PC-3 (cell line): Measurements from ENCODE around the gene RRAS. TPM values are rescaled to one million over a fixed set of nuclear protein-coding genes. Genes with fewer than 3 reads are reported as not detected.

ENCODE experiments used
- ATAC-seq: fragments of 200-7000 bp; cut with Tn5 transposase; 2 replicates; pipeline ENCODE4 v1.9.1; 2020; ENCODE audit warnings: mild to moderate bottlenecking, moderate library complexity
- BruUV-seq: library from RNA; stranded (reverse); fragments of 400-500 nt; replicated peaks from 2 replicates; lab custom pipeline; 2021; lab: Mats Ljungman, UMichigan
- CTCF ChIA-PET: fragments of 300-600 bp; sonication (Branson Sonifier 250); formaldehyde crosslinking; loops from one replicate; lab custom pipeline; 2022; ENCODE audit warnings: antibody characterized with exemption; lab: Charles Lee
- POLR2A ChIA-PET: fragments of 300-600 bp; sonication (Branson Sonifier 250); formaldehyde crosslinking; loops from one replicate; lab custom pipeline; 2022; ENCODE audit warnings: antibody characterized with exemption; ENCODE audit not compliant: unreplicated experiment; lab: Charles Lee
- DNase-seq: peaks from one replicate; pipeline ENCODE4 v3.0.0-alpha.2; 2015
- H2AFZ ChIP-seq: fragments of 300-600 bp; sonication (generic); 2 replicates; pipeline ENCODE4 v1.6.0; 2016; ENCODE audit warnings: antibody characterized with exemption, low read length
- H3F3A ChIP-seq: fragments of 300-600 bp; sonication (generic); one replicate; pipeline ENCODE4 v1.6.0; 2017; ENCODE audit warnings: antibody characterized with exemption, low read length, control low read depth, mild to moderate bottlenecking; ENCODE audit not compliant: unreplicated experiment
- H3K27ac ChIP-seq: fragments of 300-600 bp; sonication (generic); 2 replicates; pipeline ENCODE4 v1.5.1; 2016; ENCODE audit warnings: mild to moderate bottlenecking, low read length
- H3K27me3 ChIP-seq: fragments of 300-600 bp; sonication (generic); 2 replicates; pipeline ENCODE4 v1.6.1; 2016; ENCODE audit warnings: low read length, mixed read lengths
- H3K36me3 ChIP-seq: fragments of 300-600 bp; sonication (generic); 2 replicates; pipeline ENCODE4 v1.6.1; 2016; ENCODE audit warnings: low read depth, mixed run types, low read length, mixed read lengths
- H3K4me1 ChIP-seq: fragments of 300-600 bp; sonication (generic); 2 replicates; pipeline ENCODE4 v1.5.1; 2016; ENCODE audit warnings: low read length; ENCODE audit not compliant: insufficient read depth
- H3K4me2 ChIP-seq: fragments of 300-600 bp; sonication (generic); 2 replicates; pipeline ENCODE4 v1.6.0; 2016; ENCODE audit warnings: low read length
- H3K4me3 ChIP-seq: fragments of 300-600 bp; sonication (generic); 2 replicates; pipeline ENCODE4 v1.5.1; 2016; ENCODE audit warnings: mild to moderate bottlenecking, low read length, mixed read lengths
- H3K79me2 ChIP-seq: fragments of 300-600 bp; sonication (generic); 2 replicates; pipeline ENCODE4 v1.6.1; 2017; ENCODE audit warnings: low read length, mixed read lengths
- H3K9ac ChIP-seq: fragments of 300-600 bp; sonication (generic); 2 replicates; pipeline ENCODE4 v1.6.0; 2016; ENCODE audit warnings: mild to moderate bottlenecking, low read length
- H3K9me2 ChIP-seq: fragments of 300-600 bp; sonication (generic); replicated peaks from 2 replicates; pipeline ENCODE4 v1.6.1; 2016; ENCODE audit warnings: mixed run types, low read length, mixed read lengths
- H3K9me3 ChIP-seq: fragments of 300-600 bp; sonication (generic); 2 replicates; pipeline ENCODE4 v1.6.1; 2016; ENCODE audit warnings: low read length, mixed read lengths
- H4K20me1 ChIP-seq: fragments of 300-600 bp; sonication (generic); 2 replicates; pipeline ENCODE4 v1.6.1; 2016; ENCODE audit warnings: low read length, mixed read lengths
- CTCF ChIP-seq: fragments of 300-600 bp; sonication (generic); conservative IDR thresholded peaks from 2 replicates; pipeline ENCODE4 v1.5.1; 2017; ENCODE audit warnings: antibody characterized with exemption, low read depth, mild to moderate bottlenecking, low read length
- EZH2 ChIP-seq: fragments of 300-600 bp; sonication (generic); IDR thresholded peaks from one replicate; pipeline ENCODE4 v1.6.1; 2017; ENCODE audit warnings: antibody characterized with exemption, mild to moderate bottlenecking, low read length; ENCODE audit not compliant: unreplicated experiment
- EZH2phosphoT487 ChIP-seq: fragments of 300-600 bp; sonication (generic); IDR thresholded peaks from 2 replicates; pipeline ENCODE4 v1.6.1; 2018; ENCODE audit warnings: mild to moderate bottlenecking, antibody characterized with exemption, low read length, borderline replicate concordance
- intact Hi-C: fragments of 100-400 bp; cut with micrococcal nuclease; formaldehyde crosslinking; loops from 2 replicates; pipeline ENCODE4 v1.9.0; 2023
- total RNA-seq: library from RNA; depleted of rRNA; stranded (reverse); fragments of >200 nt; gene quantifications from 2 replicates; pipeline ENCODE4 v1.2.3, GENCODE V29; 2014

RRAS gene
- total RNA-seq, 1 experiment from 2014 or later = 32.0 TPM

DNA sequence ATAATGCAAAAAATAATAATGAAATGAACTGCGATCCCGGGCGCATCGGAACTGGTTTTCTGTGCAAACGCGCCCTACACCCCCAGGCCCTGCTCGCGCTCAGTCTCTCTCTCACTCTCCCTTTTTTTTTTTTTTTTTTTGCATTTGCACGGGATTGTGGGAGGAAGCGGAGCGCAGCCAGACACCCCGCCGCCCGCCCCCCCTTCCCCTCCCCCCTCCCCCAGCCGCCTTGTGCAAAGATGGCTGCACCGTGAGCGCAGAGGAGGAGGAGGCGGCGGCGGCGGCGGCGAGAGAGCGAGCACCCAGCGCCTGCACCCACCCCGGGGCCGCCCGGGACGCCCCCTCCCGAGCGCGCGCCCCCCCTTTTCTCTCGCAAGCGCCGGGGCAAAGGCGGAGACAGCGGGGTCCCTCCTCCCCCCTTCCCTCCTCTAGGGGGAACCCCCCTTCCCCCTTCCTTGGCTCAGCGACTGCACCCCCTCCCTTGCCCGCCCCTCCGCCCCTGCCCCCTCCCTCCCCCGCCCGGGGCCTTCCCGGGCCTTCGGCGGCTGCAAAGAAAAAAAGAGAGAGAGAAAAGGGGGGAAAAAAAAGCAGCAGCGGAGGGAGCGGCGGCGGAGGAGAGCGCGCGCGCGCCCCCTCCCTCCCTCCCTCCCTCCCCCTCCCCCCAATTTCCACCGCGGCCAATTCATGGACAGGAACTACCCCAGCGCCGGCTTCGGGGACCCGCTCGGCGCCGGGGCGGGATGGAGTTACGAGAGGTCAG lies 48.8 kb downstream of the RRAS start, which contains the start of gene PRR12:
Gene PRR12, plus strand, starts transcription at position 212 of the 760 bp plus-strand sequence. Its CDS starts 473 bp downstream, at position 685.
- H3K27ac ChIP-seq = peak within 1 kb of the TSS; percentile 87
- H3K27me3 ChIP-seq = no peaks in the 10 kb centered on the region
- ChIA-PET POLR2A (interaction anchor here (0.6 kb wide), 1 partner anchor 23 kb away, joined by 3 read pairs; no protein-coding TSS in a partner anchor), CTCF (interaction anchor here (0.6 kb wide), 2 partner anchors 23 to 45 kb away, joined by 3 to 9 read pairs; no protein-coding TSS in a partner anchor)
- no peaks in the 10 kb centered on the region for H3K9me2 ChIP-seq
- peak within 1 kb of the TSS; percentile 96 for H3K4me2 ChIP-seq
- intact Hi-C loops = loop anchor here (1.0 to 2.0 kb wide), 4 partner anchors 11 to 86 kb away; partner anchors contain the start of genes BCL2L12, IRF3, NOSIP and PRMT1
- H2AFZ ChIP-seq = peak within 1 kb of the TSS; percentile 72
- H3K4me1 ChIP-seq = peaks cover 7% of the 10 kb centered on the region; the same call in 1 of the 2 replicates
- BruUV-seq = no TSS peak
- no peaks in the 10 kb centered on the region for H3K9me3 ChIP-seq
- H3F3A ChIP-seq = no peaks in the 10 kb centered on the region
- H4K20me1 ChIP-seq = peaks cover 6% of the 10 kb centered on the region; the same call in 1 of the 2 replicates
- peaks cover 45% of the 10 kb centered on the region for H3K79me2 ChIP-seq
- ATAC-seq = peak; percentile 7
- H3K36me3 ChIP-seq = peaks cover 20% of the 10 kb centered on the region; the same call in 1 of the 2 replicates
- peak; percentile 70 for DNase-seq
- peak within 1 kb of the TSS; percentile 95 for H3K9ac ChIP-seq
- peak within 1 kb of the TSS; percentile 99 for H3K4me3 ChIP-seq
- TF ChIP-seq EZH2 = no peak
- no peak for TF ChIP-seq CTCF

GRCh38 chr19:49590071-49590970 lies 49.6 kb downstream of the RRAS start:
- peak; percentile 99 for DNase-seq
- TSS peak; percentile 94 for BruUV-seq
- peak overlapping the region; percentile 85 for H3K27ac ChIP-seq
- peaks cover 39% of the 10 kb centered on the region for H3K79me2 ChIP-seq
- peak overlapping the region; percentile 96 for H3K4me2 ChIP-seq
- CTCF ChIA-PET = interaction anchor here (0.6 kb wide), 1 partner anchor 44 kb away, joined by 3 read pairs; no protein-coding TSS in a partner anchor
- H3K36me3 ChIP-seq = peaks cover 12% of the 10 kb centered on the region; the same call in 1 of the 2 replicates
- H3K9ac ChIP-seq = peak overlapping the region; percentile 89
- no peaks in the 10 kb centered on the region for H3K27me3 ChIP-seq
- H3K4me3 ChIP-seq = peak overlapping the region; percentile 70
- no peaks in the 10 kb centered on the region for H3F3A ChIP-seq
- no peaks in the 10 kb centered on the region for H3K9me2 ChIP-seq
- H2AFZ ChIP-seq = peak overlapping the region; percentile 71
- H3K9me3 ChIP-seq = no peaks in the 10 kb centered on the region
- POLR2A ChIA-PET = interaction anchor here (0.7 to 1.0 kb wide), 3 partner anchors 50 to 712 kb away, joined by 3 to 9 read pairs (median 4); partner anchors contain the start of genes RRAS and SCAF1
- intact Hi-C loops = loop anchor here (1.0 to 2.0 kb wide), 4 partner anchors 10 to 86 kb away; partner anchors contain the start of genes BCL2L12, IRF3, NOSIP and PRMT1
- peaks cover 6% of the 10 kb centered on the region; the same call in 1 of the 2 replicates for H4K20me1 ChIP-seq
- no peak for TF ChIP-seq EZH2phosphoT487
- no peak for TF ChIP-seq CTCF
- no peak for TF ChIP-seq EZH2
- ATAC-seq = peak; percentile 77
- H3K4me1 ChIP-seq = peaks cover 7% of the 10 kb centered on the region; the same call in 1 of the 2 replicates
